Fibroblast of lung (primary cell): ENCODE measurements around the gene JDP2. TPM values are rescaled to one million over a fixed set of nuclear protein-coding genes. Genes with fewer than 3 reads are reported as not detected.

Experiments used
- DNase-seq, 2 donors: peaks; one replicate each; pipeline versions ENCODE4 v3.0.0 to v3.0.0-alpha.2; 2010; ENCODE audit warnings: low read depth in 2 of 2
- H2AFZ ChIP-seq: 2 replicates; pipeline ENCODE4 v1.5.1; 2012; ENCODE audit warnings: low read length, control low read depth, inconsistent platforms
- H3K27ac ChIP-seq: 2 replicates; pipeline ENCODE4 v1.5.1; 2011; ENCODE audit warnings: low read length, control low read depth; ENCODE audit not compliant: insufficient read depth
- H3K27me3 ChIP-seq: 2 replicates; pipeline ENCODE4 v1.5.1; 2011; ENCODE audit warnings: mild to moderate bottlenecking, low read length; ENCODE audit not compliant: control insufficient read depth, insufficient read depth
- H3K36me3 ChIP-seq: 2 replicates; pipeline ENCODE4 v1.5.1; 2011; ENCODE audit warnings: low read length; ENCODE audit not compliant: control insufficient read depth, insufficient read depth
- H3K4me1 ChIP-seq: 2 replicates; pipeline ENCODE4 v1.5.1; 2011; ENCODE audit warnings: low read length; ENCODE audit not compliant: control insufficient read depth, insufficient read depth; ENCODE audit errors: extremely low read depth
- H3K4me2 ChIP-seq: 2 replicates; pipeline ENCODE4 v1.5.1; 2011; ENCODE audit warnings: low read length, control low read depth; ENCODE audit not compliant: insufficient read depth; ENCODE audit errors: extremely low read depth
- H3K4me3 ChIP-seq, 4 experiments: fragments of 200-600 bp in 1 of 4; sonication (generic) in 1 of 4; replicated peaks in 1 of 4; 2 replicates each; pipeline ENCODE4 v1.5.1; 2011 to 2016; ENCODE audit warnings: low read length in 4 of 4, low read depth in 3 of 4, mild to moderate bottlenecking in 3 of 4, control low read depth in 2 of 4, inconsistent platforms in 1 of 4, mixed read lengths in 1 of 4; ENCODE audit not compliant: insufficient read depth in 1 of 4; ENCODE audit errors: control extremely low read depth in 1 of 4
- H3K79me2 ChIP-seq: 2 replicates; pipeline ENCODE4 v1.5.1; 2012; ENCODE audit warnings: mild to moderate bottlenecking, low read length, inconsistent platforms; ENCODE audit not compliant: control insufficient read depth, insufficient read depth
- H3K9ac ChIP-seq: 2 replicates; pipeline ENCODE4 v1.5.1; 2011; ENCODE audit warnings: mild to moderate bottlenecking, low read length, control low read depth; ENCODE audit not compliant: insufficient read depth
- H3K9me3 ChIP-seq: 2 replicates; pipeline ENCODE4 v1.5.1; 2012; ENCODE audit warnings: low read depth, low read length; ENCODE audit not compliant: control insufficient read depth, insufficient read depth
- H4K20me1 ChIP-seq: 2 replicates; pipeline ENCODE4 v1.5.1; 2011; ENCODE audit warnings: low read length; ENCODE audit not compliant: control insufficient read depth, insufficient read depth; ENCODE audit errors: extremely low read depth
- CTCF ChIP-seq, 2 donors: IDR thresholded peaks in 1 of 2; conservative IDR thresholded peaks in 1 of 2; 1 replicate in 1 of 2; 2 replicates in 1 of 2; pipeline ENCODE4 v1.5.1; 2011 to 2012; ENCODE audit warnings: low read length in 2 of 2, control low read depth in 1 of 2, inconsistent platforms in 1 of 2, low read depth in 1 of 2, mild to moderate bottlenecking in 1 of 2
- EZH2 ChIP-seq: IDR thresholded peaks from 2 replicates; pipeline ENCODE4 v1.5.1; 2012; ENCODE audit warnings: low read length, control low read depth, mild to moderate bottlenecking; ENCODE audit errors: missing control alignments
- polyA plus RNA-seq, 2 donors: library from polyadenylated mRNA; depleted of rRNA in 1 of 2; stranded (reverse) in 1 of 2; unstranded in 1 of 2; fragments of >200 nt; gene quantifications; 2 replicates each; pipeline ENCODE4 v1.2.1, GENCODE V29; 2011 to 2012; ENCODE audit warnings: missing spikeins in 1 of 2
- total RNA-seq: library from RNA; depleted of rRNA; stranded (reverse); fragments of >200 nt; gene quantifications from 2 replicates; pipeline ENCODE4 v1.2.1, GENCODE V29; 2014

Gene JDP2
- total and polyA plus RNA-seq, 2 donors (not counting 1 experiment from before 2014, with no cell fraction given), result 40.8 to 95.3 TPM

DNA sequence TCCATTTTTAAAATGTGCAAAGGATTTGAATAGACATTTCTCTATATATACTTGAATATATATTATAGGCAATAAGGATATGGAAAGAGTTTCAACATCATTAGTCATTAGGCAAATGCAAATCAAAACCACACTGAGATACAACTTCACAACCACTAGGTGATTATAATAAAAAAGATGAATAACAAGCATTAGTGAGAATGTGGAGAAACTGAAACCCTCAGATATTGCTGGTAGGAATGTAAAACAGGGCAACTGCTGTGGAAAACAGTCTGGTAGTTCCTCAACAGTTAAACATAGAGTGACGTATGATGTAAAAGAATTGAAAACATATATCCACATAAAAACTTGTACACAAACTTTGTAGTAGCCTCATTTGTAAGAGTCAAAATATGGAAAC, 82.7 kb downstream of the JDP2 start:
- Histone ChIP-seq H3K4me1 (no peaks in the 10 kb centered on the region), H3K79me2 (no peaks in the 10 kb centered on the region), H4K20me1 (no peaks in the 10 kb centered on the region), H3K9ac (no peak overlapping the region), H3K27me3 (no peaks in the 10 kb centered on the region), H2AFZ (no peak overlapping the region), H3K36me3 (no peaks in the 10 kb centered on the region), H3K9me3 (no peaks in the 10 kb centered on the region), H3K4me3 (no peak overlapping the region), H3K27ac (no peak overlapping the region), H3K4me2 (no peak overlapping the region)
- DNase-seq, result no peak
- TF ChIP-seq EZH2 (no peak), CTCF (conservative IDR thresholded peaks at IDR 0.05 in 1 of 2, IDR thresholded peaks at IDR 0.05 in 1 of 2; ENCODE audit: low read depth in 1 of 2, low read length in 2 of 2) (no peak)

DNA sequence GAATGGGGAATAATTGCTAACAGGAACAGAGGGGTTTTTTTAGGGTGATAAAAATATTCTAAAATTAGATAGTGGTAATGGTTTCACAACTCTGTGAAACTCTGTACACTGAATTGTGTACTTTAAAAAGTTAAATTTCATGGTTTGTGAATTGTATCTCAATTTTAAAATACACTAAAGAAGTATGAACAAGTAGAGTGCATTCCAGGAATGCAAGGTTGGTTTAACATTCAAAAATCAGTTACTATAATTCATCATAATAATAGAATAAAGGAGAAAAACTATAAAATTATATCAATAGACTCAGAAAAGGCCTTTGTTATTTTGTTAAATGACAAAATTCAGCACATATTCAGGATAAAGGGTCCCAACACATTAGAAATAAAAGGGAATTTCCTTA, 83.4 kb downstream of the JDP2 start:
- H3K4me3 ChIP-seq, result no peak overlapping the region
- no peak overlapping the region for H3K27ac ChIP-seq
- H3K79me2 ChIP-seq, result no peaks in the 10 kb centered on the region
- H3K27me3 ChIP-seq, result no peaks in the 10 kb centered on the region
- H2AFZ ChIP-seq, result no peak overlapping the region
- DNase-seq, result no peak
- H3K9ac ChIP-seq, result no peak overlapping the region
- TF ChIP-seq EZH2, result no peak
- H3K4me2 ChIP-seq, result no peak overlapping the region
- H3K4me1 ChIP-seq, result no peaks in the 10 kb centered on the region
- H3K9me3 ChIP-seq, result no peaks in the 10 kb centered on the region
- H4K20me1 ChIP-seq, result no peaks in the 10 kb centered on the region
- no peaks in the 10 kb centered on the region for H3K36me3 ChIP-seq

DNA sequence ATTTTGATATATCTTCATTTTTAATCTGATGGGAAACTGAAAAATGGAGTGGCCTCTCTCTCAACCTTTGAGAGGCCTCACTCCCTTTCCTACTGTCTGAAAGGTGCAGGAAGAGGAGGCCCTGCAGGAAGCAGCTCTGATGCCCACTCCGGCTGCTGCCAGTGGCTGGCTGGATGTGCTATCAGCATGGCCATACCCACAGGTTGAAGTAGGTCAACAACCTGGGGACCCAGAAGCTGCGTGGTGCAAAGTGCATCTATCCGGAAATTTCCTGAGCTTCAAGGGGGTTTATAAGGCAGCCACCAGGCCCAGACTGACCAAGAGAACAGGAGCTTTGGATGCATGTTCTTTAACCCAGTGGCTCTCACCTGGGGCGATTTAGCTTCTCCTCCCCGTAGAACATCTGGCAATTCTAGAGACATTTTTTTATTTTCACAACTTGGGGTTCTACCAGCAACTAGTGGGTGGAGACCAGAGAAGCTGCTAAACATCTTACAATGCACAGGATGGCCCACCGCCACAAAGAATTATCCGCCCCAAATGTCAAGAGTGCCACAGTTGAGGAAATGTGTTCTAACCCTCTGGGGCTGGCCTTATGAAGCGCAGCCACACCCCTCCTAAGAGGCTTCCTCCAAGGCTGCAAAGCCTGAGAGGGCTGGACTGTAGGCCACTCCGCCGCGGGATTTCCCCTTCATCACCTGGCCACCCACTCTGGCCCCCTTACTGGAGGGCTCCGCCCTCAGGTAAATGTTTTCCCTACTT, 86.3 kb downstream of the JDP2 start:
- H2AFZ ChIP-seq, result no peak overlapping the region
- no peak for TF ChIP-seq CTCF (conservative IDR thresholded peaks at IDR 0.05 in 1 of 2, IDR thresholded peaks at IDR 0.05 in 1 of 2; ENCODE audit: low read depth in 1 of 2, low read length in 2 of 2)
- TF ChIP-seq EZH2, result no peak
- no peaks in the 10 kb centered on the region for H3K4me1 ChIP-seq
- no peaks in the 10 kb centered on the region for H3K79me2 ChIP-seq
- no peak overlapping the region for H3K9ac ChIP-seq
- no peak overlapping the region for H3K27ac ChIP-seq
- H3K4me3 ChIP-seq, result no peak overlapping the region
- peaks cover 2% of the 10 kb centered on the region for H3K27me3 ChIP-seq
- no peak overlapping the region for H3K4me2 ChIP-seq
- no peaks in the 10 kb centered on the region for H4K20me1 ChIP-seq
- H3K9me3 ChIP-seq, result no peaks in the 10 kb centered on the region
- no peaks in the 10 kb centered on the region for H3K36me3 ChIP-seq
- DNase-seq, result no peak
